Adipocyte (in vitro differentiated cells): ENCODE measurements around the gene PSAT1.
"Not testable (repeated sequence)": the region's sequence is repeated elsewhere in the genome, so short reads cannot be mapped to it uniquely, and the experiment has no call there.

Experiments
- DNase-seq: peaks from one replicate; pipeline ENCODE4 v3.0.0-alpha.2; 2015; ENCODE audit warnings: low read depth
- H3K27me3 ChIP-seq: replicated peaks from 2 replicates; pipeline ENCODE4 v1.7.0; 2013; ENCODE audit warnings: mild to moderate bottlenecking, low read length, moderate library complexity; ENCODE audit not compliant: control insufficient read depth, insufficient read depth
- H3K36me3 ChIP-seq: 2 replicates; pipeline ENCODE4 v1.7.0; 2013; ENCODE audit warnings: low read length, mild to moderate bottlenecking, moderate library complexity; ENCODE audit not compliant: control insufficient read depth, insufficient read depth, severe bottlenecking
- H3K4me1 ChIP-seq: 2 replicates; pipeline ENCODE4 v1.7.0; 2013; ENCODE audit warnings: mild to moderate bottlenecking, low read length, moderate library complexity; ENCODE audit not compliant: control insufficient read depth, insufficient read depth
- H3K4me3 ChIP-seq: 2 replicates; pipeline ENCODE4 v1.7.0; 2013; ENCODE audit warnings: mild to moderate bottlenecking, low read length, moderate library complexity
- H3K9ac ChIP-seq: 2 replicates; pipeline ENCODE4 v1.7.0; 2013; ENCODE audit warnings: mild to moderate bottlenecking, low read length, moderate library complexity
- H3K9me3 ChIP-seq: 2 replicates; pipeline ENCODE4 v1.7.0; 2013; ENCODE audit warnings: mild to moderate bottlenecking, low read length, moderate library complexity; ENCODE audit not compliant: control insufficient read depth

PSAT1 gene

GRCh38 chr9:78278177-78278777 lies 18.6 kb upstream of the PSAT1 start:
- no peaks in the 10 kb centered on the region for H3K27me3 ChIP-seq
- H3K4me3 ChIP-seq, result peak overlapping the region; percentile 18
- peak; percentile 94 for DNase-seq
- H3K9me3 ChIP-seq, result no peaks in the 10 kb centered on the region
- peak overlapping the region; percentile 36 for H3K9ac ChIP-seq
- peaks cover 38% of the 10 kb centered on the region for H3K4me1 ChIP-seq
- H3K36me3 ChIP-seq, result no peaks in the 10 kb centered on the region

GRCh38 chr9:78278801-78279200 lies 18.1 kb upstream of the PSAT1 start:
- H3K9me3 ChIP-seq, result no peaks in the 10 kb centered on the region
- peaks cover 38% of the 10 kb centered on the region for H3K4me1 ChIP-seq
- no peak for DNase-seq
- H3K36me3 ChIP-seq, result no peaks in the 10 kb centered on the region
- peak overlapping the region; percentile 36 for H3K9ac ChIP-seq
- no peaks in the 10 kb centered on the region for H3K27me3 ChIP-seq
- peak overlapping the region; percentile 18 for H3K4me3 ChIP-seq

DNA sequence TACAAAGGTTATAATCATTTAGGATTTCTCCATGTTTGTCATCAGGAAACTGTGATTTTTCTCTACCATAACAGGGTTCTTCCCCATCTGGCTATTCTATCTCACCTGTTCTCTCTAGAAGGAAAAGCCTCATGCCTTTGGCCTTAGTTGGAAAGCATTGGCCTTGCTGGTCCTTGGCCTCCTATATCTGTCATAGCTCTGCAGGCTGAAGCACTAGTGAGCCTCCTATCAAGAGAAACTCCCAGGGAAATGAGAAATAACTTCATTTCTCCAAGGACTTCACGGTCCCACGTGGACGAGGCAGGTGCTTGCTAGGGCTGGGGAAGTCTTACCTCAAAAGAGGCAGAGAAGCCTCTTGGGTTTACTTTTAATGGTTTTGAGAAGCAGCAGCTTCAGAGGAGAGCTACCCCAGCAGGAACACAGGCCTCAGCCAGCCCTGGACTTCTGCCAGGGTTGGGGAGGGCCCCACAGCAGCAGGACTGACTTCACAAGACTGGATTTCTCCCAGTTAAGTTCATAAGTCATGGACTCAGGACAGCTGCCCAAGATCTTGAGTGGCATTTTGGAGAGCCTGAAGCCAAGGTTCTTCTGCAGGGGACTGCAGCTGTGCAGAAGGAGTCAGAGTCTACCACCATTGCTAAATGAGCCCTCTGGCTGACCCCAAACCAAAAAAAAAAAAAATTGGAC lies 15.8 kb upstream of the PSAT1 start:
- peak overlapping the region; percentile 37 for H3K9ac ChIP-seq
- H3K4me1 ChIP-seq, result peaks cover 38% of the 10 kb centered on the region
- H3K4me3 ChIP-seq, result no peak overlapping the region
- peak; percentile 91 for DNase-seq
- H3K27me3 ChIP-seq, result peaks cover 8% of the 10 kb centered on the region
- no peaks in the 10 kb centered on the region for H3K9me3 ChIP-seq
- H3K36me3 ChIP-seq, result no peaks in the 10 kb centered on the region

DNA sequence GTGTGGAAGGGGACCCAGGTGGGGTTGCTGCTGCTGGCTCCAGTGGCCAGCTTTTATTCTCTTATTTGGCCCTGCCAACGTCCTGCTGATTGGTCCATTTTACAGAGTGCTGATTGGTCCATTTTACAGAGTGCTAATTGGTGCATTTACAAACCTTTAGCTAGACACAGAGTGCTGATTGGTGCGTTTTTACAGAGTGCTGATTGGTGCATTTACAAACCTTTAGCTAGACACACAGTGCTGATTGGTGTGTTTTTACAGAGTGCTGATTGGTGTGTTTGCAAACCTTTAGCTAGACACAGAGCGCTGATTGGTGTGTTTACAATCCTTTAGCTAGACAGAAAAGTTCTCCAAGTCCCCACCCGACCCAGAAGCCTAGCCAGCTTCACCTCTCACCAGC lies 12.7 kb upstream of the PSAT1 start:
- H3K27me3 ChIP-seq, result peaks cover 21% of the 10 kb centered on the region
- not testable (repeated sequence) for H3K9ac ChIP-seq, H3K4me3 ChIP-seq, H3K36me3 ChIP-seq, DNase-seq, H3K9me3 ChIP-seq
- H3K4me1 ChIP-seq, result peaks cover 20% of the 10 kb centered on the region

GRCh38 chr9:78286125-78286524 lies 10.8 kb upstream of the PSAT1 start:
- H3K4me1 ChIP-seq, result peaks cover 10% of the 10 kb centered on the region
- H3K4me3 ChIP-seq, result no peak overlapping the region
- H3K36me3 ChIP-seq, result no peaks in the 10 kb centered on the region
- DNase-seq, result no peak
- no peak overlapping the region for H3K9ac ChIP-seq
- H3K27me3 ChIP-seq, result peaks cover 22% of the 10 kb centered on the region
- no peaks in the 10 kb centered on the region for H3K9me3 ChIP-seq

GRCh38 chr9:78286946-78287388 lies 10.0 kb upstream of the PSAT1 start:
- H3K9ac ChIP-seq, result no peak overlapping the region
- peaks cover 30% of the 10 kb centered on the region for H3K27me3 ChIP-seq
- no peaks in the 10 kb centered on the region for H3K9me3 ChIP-seq
- peaks cover 2% of the 10 kb centered on the region for H3K4me1 ChIP-seq
- H3K36me3 ChIP-seq, result no peaks in the 10 kb centered on the region
- DNase-seq, result no peak
- H3K4me3 ChIP-seq, result no peak overlapping the region

GRCh38 chr9:78288214-78288892 lies 8.6 kb upstream of the PSAT1 start:
- Histone ChIP-seq H3K4me1 (no peaks in the 10 kb centered on the region), H3K9ac (no peak overlapping the region), H3K4me3 (no peak overlapping the region), H3K27me3 (peaks cover 40% of the 10 kb centered on the region), H3K9me3 (no peaks in the 10 kb centered on the region), H3K36me3 (no peaks in the 10 kb centered on the region)
- DNase-seq, result no peak

- Histone ChIP-seq H3K9me3 (no peaks in the 10 kb centered on the region), H3K4me3 (no peak overlapping the region), H3K36me3 (no peaks in the 10 kb centered on the region), H3K4me1 (no peaks in the 10 kb centered on the region), H3K27me3 (peaks cover 40% of the 10 kb centered on the region), H3K9ac (no peak overlapping the region)
- no peak for DNase-seq
Measured at GRCh38 chr9:78289474-78289873, 7.5 kb upstream of the PSAT1 start.

- Histone ChIP-seq H3K36me3 (no peaks in the 10 kb centered on the region), H3K9ac (no peak overlapping the region), H3K4me1 (peaks cover 10% of the 10 kb centered on the region), H3K4me3 (no peak overlapping the region), H3K9me3 (no peaks in the 10 kb centered on the region), H3K27me3 (peaks cover 30% of the 10 kb centered on the region)
- no peak for DNase-seq
Measured at GRCh38 chr9:78291240-78291925, 5.5 kb upstream of the PSAT1 start.

DNA sequence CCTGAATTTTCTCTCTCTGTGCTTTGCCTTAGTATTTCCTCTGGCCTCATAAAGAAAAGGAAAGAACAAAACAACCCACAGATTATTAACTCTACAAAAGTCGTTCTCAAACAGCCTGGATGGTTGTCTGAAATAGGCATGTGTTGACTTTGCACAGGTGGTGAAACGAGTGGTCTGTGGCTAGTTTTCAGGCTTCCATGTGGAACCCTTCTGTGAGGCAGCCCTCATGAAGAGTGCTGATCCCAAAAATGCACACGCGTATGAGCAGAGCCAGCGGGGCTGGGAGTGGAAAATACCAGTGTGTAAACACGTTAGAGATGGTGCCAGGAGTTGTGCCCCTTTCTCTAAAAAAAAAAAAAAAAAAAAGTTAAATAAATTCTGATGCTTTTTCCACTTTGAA lies 4.9 kb upstream of the PSAT1 start:
- H3K27me3 ChIP-seq, result peaks cover 25% of the 10 kb centered on the region
- no peak overlapping the region for H3K4me3 ChIP-seq
- H3K9ac ChIP-seq, result no peak overlapping the region
- no peak for DNase-seq
- peaks cover 12% of the 10 kb centered on the region for H3K4me1 ChIP-seq
- no peaks in the 10 kb centered on the region for H3K36me3 ChIP-seq
- H3K9me3 ChIP-seq, result no peaks in the 10 kb centered on the region
